A673 (cell line): ENCODE measurements around the gene RAB25. TPM values are rescaled to one million over a fixed set of nuclear protein-coding genes. Genes with fewer than 3 reads are reported as not detected.

Experiments used
- BruUV-seq: library from RNA; stranded (reverse); fragments of 400-500 nt; replicated peaks from 2 replicates; lab custom pipeline; 2021; lab: Mats Ljungman, UMichigan
- CTCF ChIA-PET: fragments of 300-600 bp; sonication (Branson Sonifier 250); formaldehyde crosslinking; loops from one replicate; lab custom pipeline; 2022; ENCODE audit warnings: antibody characterized with exemption; lab: Charles Lee
- POLR2A ChIA-PET: fragments of 300-600 bp; sonication (Branson Sonifier 250); formaldehyde crosslinking; loops from one replicate; lab custom pipeline; 2022; ENCODE audit warnings: antibody characterized with exemption; ENCODE audit not compliant: low non-redundant PET; lab: Charles Lee
- DNase-seq: peaks from one replicate; pipeline ENCODE4 v3.0.0-alpha.2; 2015; ENCODE audit warnings: low spot score
- H3K27ac ChIP-seq: fragments of 200-600 bp; sonication (generic); 2 replicates; pipeline ENCODE4 v1.5.1; 2016; ENCODE audit warnings: mixed run types, low read depth, mild to moderate bottlenecking, mixed read lengths, antibody characterized with exemption, low read length; ENCODE audit not compliant: poor library complexity, severe bottlenecking
- H3K27me3 ChIP-seq: fragments of 200-600 bp; sonication (generic); replicated peaks from 2 replicates; pipeline ENCODE4 v1.6.1; 2017; ENCODE audit warnings: mixed run types, low read depth, mild to moderate bottlenecking, mixed read lengths, antibody characterized with exemption, low read length; ENCODE audit not compliant: insufficient read depth, poor library complexity
- H3K36me3 ChIP-seq: fragments of 200-600 bp; sonication (generic); 2 replicates; pipeline ENCODE4 v1.6.1; 2016; ENCODE audit warnings: mixed run types, mild to moderate bottlenecking, mixed read lengths, antibody characterized with exemption, low read length; ENCODE audit not compliant: insufficient read depth, poor library complexity, severe bottlenecking
- H3K4me1 ChIP-seq: fragments of 200-600 bp; sonication (generic); 2 replicates; pipeline ENCODE4 v1.6.1; 2017; ENCODE audit warnings: mixed run types, mild to moderate bottlenecking, mixed read lengths, antibody characterized with exemption, low read length; ENCODE audit not compliant: insufficient read depth, poor library complexity, severe bottlenecking
- H3K4me3 ChIP-seq: fragments of 200-600 bp; sonication (generic); 2 replicates; pipeline ENCODE4 v1.5.1; 2016; ENCODE audit warnings: low read depth, mixed run types, mild to moderate bottlenecking, mixed read lengths, low read length; ENCODE audit not compliant: poor library complexity, severe bottlenecking
- H3K9me3 ChIP-seq: fragments of 200-600 bp; sonication (generic); 2 replicates; pipeline ENCODE4 v1.6.1; 2016; ENCODE audit warnings: mixed run types, low read depth, mild to moderate bottlenecking, mixed read lengths, antibody characterized with exemption, low read length; ENCODE audit not compliant: poor library complexity, severe bottlenecking
- EZH2 ChIP-seq: fragments of 200-600 bp; sonication (generic); IDR thresholded peaks from 2 replicates; pipeline ENCODE4 v1.6.1; 2017; ENCODE audit warnings: borderline replicate concordance, low read depth, mild to moderate bottlenecking, mixed read lengths, antibody characterized with exemption, low read length; ENCODE audit not compliant: poor library complexity, severe bottlenecking
- intact Hi-C: fragments of 100-400 bp; cut with micrococcal nuclease; formaldehyde crosslinking; loops from one replicate; pipeline ENCODE4 v1.10.0; 2022; ENCODE audit not compliant: unreplicated experiment
- total RNA-seq: library from RNA; stranded (reverse); gene quantifications from 2 replicates; pipeline ENCODE4 v1.2.3, GENCODE V29; 2021
- TF ChIP-seq, protein P1 (sequence below): fragments of 300-800, 200-600 bp; sonication (generic); conservative IDR thresholded peaks from 2 replicates; pipeline ENCODE4 v1.5.1; 2017; ENCODE audit warnings: low read depth, mild to moderate bottlenecking, antibody characterized with exemption, low read length, moderate library complexity, mixed read lengths

Gene RAB25
- total RNA-seq, 1 experiment from 2014 or later: 0.47 TPM

- POLR2A ChIA-PET: no interaction called here
- no peaks in the 10 kb centered on the region for H3K36me3 ChIP-seq
- no peaks in the 10 kb centered on the region for H3K27me3 ChIP-seq
- intact Hi-C loops: no loop called here
- no peak for DNase-seq
- no peak overlapping the region for H3K27ac ChIP-seq
- no peaks in the 10 kb centered on the region for H3K9me3 ChIP-seq
- TF ChIP-seq, protein P1, sequence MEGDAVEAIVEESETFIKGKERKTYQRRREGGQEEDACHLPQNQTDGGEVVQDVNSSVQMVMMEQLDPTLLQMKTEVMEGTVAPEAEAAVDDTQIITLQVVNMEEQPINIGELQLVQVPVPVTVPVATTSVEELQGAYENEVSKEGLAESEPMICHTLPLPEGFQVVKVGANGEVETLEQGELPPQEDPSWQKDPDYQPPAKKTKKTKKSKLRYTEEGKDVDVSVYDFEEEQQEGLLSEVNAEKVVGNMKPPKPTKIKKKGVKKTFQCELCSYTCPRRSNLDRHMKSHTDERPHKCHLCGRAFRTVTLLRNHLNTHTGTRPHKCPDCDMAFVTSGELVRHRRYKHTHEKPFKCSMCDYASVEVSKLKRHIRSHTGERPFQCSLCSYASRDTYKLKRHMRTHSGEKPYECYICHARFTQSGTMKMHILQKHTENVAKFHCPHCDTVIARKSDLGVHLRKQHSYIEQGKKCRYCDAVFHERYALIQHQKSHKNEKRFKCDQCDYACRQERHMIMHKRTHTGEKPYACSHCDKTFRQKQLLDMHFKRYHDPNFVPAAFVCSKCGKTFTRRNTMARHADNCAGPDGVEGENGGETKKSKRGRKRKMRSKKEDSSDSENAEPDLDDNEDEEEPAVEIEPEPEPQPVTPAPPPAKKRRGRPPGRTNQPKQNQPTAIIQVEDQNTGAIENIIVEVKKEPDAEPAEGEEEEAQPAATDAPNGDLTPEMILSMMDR: no peak
- H3K4me1 ChIP-seq: peaks cover 33% of the 10 kb centered on the region
- H3K4me3 ChIP-seq: no peak overlapping the region
- CTCF ChIA-PET: no interaction called here
- BruUV-seq: no TSS peak
Observed at GRCh38 chr1:156086256-156086662, 25.3 kb downstream of the RAB25 start.

DNA sequence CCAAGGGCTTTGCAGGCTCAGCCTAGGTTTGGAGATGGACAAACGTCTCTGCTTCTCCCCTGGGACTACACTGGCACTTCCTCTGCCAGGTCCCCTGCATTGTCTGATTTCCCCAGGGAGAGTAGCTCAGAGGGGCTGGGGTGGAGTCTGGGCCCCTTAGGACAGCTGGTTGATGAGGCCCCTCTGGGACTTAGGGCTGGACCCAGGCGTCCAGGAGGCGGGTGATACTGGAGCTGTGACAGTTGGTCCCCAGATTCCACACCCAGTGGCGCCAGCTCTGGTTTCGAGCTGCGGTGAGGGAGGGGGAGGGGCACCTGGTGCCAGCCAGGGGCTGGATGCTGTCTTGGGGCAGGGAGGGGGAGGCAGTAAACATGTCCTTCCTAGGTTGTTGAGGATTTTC, 28.7 kb downstream of the RAB25 start:
- peaks cover 16% of the 10 kb centered on the region for H3K4me1 ChIP-seq
- intact Hi-C loops: loop anchor here (1.0 to 5.0 kb wide), 3 partner anchors 41 to 136 kb away; partner anchors contain the start of gene PMF1
- H3K9me3 ChIP-seq: no peaks in the 10 kb centered on the region
- no TSS peak for BruUV-seq
- H3K27me3 ChIP-seq: no peaks in the 10 kb centered on the region
- no peaks in the 10 kb centered on the region for H3K36me3 ChIP-seq
- ChIA-PET CTCF (interaction anchor here (1.4 to 2.3 kb wide), 2 partner anchors 40 to 136 kb away, joined by 3 to 11 read pairs; no protein-coding TSS in a partner anchor), POLR2A (no interaction called here)
- H3K27ac ChIP-seq: peak overlapping the region; percentile 41
- TF ChIP-seq EZH2: no peak
- TF ChIP-seq, protein P1: no peak
- no peak overlapping the region for H3K4me3 ChIP-seq
- no peak for DNase-seq

DNA sequence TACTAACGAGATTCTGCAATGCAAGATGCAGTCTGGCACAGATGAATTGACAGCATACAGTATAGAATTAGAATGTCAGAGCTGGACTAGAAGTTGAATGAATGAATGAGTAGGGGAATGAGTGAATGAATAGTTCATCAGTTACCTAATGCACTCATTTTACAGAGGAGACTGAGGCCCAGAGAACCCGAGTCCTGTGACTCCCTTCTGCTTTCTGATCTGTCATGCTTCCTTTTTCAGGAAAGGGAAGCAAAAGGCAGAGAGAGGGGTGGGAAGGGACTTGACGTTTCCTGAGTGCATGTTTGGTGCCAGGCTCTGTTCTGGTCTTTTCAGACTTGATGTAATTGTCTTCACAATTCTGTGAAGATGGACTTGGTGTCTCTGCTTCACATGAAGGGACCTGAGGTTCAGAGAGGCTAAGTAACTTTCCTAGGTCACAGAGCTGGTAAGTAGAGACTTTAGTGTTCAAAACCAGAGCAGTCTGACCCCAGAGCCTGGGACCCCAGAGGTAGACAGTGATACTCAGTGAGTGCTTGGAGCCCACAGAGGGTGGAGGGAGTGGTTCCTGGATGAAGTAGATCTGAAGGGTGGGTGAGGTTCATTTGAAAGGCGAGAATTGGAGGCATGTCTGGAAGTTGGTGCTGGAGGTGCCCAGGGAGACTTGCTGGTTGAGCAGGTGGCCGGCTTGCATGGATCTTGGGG, 29.3 kb downstream of the RAB25 start:
- CTCF ChIA-PET: interaction anchor here (1.0 to 2.3 kb wide), 3 partner anchors 40 to 135 kb away, joined by 3 to 11 read pairs (median 9); no protein-coding TSS in a partner anchor
- TF ChIP-seq, protein P1: no peak
- no peak for TF ChIP-seq EZH2
- Histone ChIP-seq H3K4me3 (no peak overlapping the region), H3K4me1 (peaks cover 16% of the 10 kb centered on the region), H3K27ac (peak overlapping the region; percentile 41), H3K27me3 (no peaks in the 10 kb centered on the region), H3K9me3 (no peaks in the 10 kb centered on the region), H3K36me3 (no peaks in the 10 kb centered on the region)
- POLR2A ChIA-PET: no interaction called here
- intact Hi-C loops: loop anchor here (1.0 to 5.0 kb wide), 3 partner anchors 40 to 135 kb away; partner anchors contain the start of gene PMF1
- no TSS peak for BruUV-seq
- no peak for DNase-seq
